MCF 10A (cell line): Measurements from ENCODE around the gene TMEM61. TPM values are rescaled to one million over a fixed set of nuclear protein-coding genes. Genes with fewer than 3 reads are reported as not detected.

ENCODE experiments used
- BruUV-seq: library from RNA; stranded (reverse); fragments of 400-500 nt; replicated peaks from 2 replicates; lab custom pipeline; 2021; lab: Mats Ljungman, UMichigan
- CTCF ChIA-PET: fragments of 300-600 bp; sonication (Branson Sonifier 250); formaldehyde crosslinking; extraction: SDS; loops from one replicate; lab custom pipeline; 2021; ENCODE audit warnings: antibody characterized with exemption, inconsistent platforms; lab: Yijun Ruan, JAX
- POLR2A ChIA-PET: fragments of 300-600, 350-650 bp; sonication (Branson Sonifier 250); formaldehyde crosslinking; extraction: SDS; loops from one replicate; lab custom pipeline; 2020; ENCODE audit warnings: antibody characterized with exemption, inconsistent platforms; lab: Yijun Ruan, JAX
- DNase-seq: peaks from one replicate; pipeline ENCODE4 v3.0.0-alpha.2; 2018; ENCODE audit not compliant: unreplicated experiment
- H3K27ac Mint-ChIP-seq: one replicate; pipeline ENCODE4 v1.8.0; 2022; ENCODE audit warnings: mild to moderate bottlenecking, low read depth, mixed read lengths; ENCODE audit not compliant: unreplicated experiment
- H3K27me3 Mint-ChIP-seq: one replicate; pipeline ENCODE4 v1.8.0; 2022; ENCODE audit warnings: mixed read lengths; ENCODE audit not compliant: insufficient read depth, unreplicated experiment
- H3K36me3 Mint-ChIP-seq: one replicate; pipeline ENCODE4 v1.8.0; 2022; ENCODE audit warnings: mild to moderate bottlenecking, moderate library complexity, mixed read lengths; ENCODE audit not compliant: insufficient read depth, unreplicated experiment
- H3K4me1 Mint-ChIP-seq: one replicate; pipeline ENCODE4 v1.8.0; 2022; ENCODE audit warnings: mixed read lengths; ENCODE audit not compliant: insufficient read depth, unreplicated experiment
- H3K4me3 Mint-ChIP-seq: one replicate; pipeline ENCODE4 v1.8.0; 2022; ENCODE audit warnings: mild to moderate bottlenecking, moderate library complexity, mixed read lengths; ENCODE audit not compliant: unreplicated experiment
- H3K9me3 Mint-ChIP-seq: one replicate; pipeline ENCODE4 v1.8.0; 2022; ENCODE audit warnings: mixed read lengths; ENCODE audit not compliant: unreplicated experiment
- intact Hi-C: fragments of 100-400 bp; cut with micrococcal nuclease; formaldehyde crosslinking; loops from 2 replicates; pipeline ENCODE4 v1.14.1; 2022
- total RNA-seq: library from RNA; stranded (reverse); gene quantifications from 2 replicates; pipeline ENCODE4 v1.2.3, GENCODE V29; 2022
- TF ChIP-seq, protein P1 (sequence below): fragments of 200-600 bp; IDR thresholded peaks from one replicate; pipeline ENCODE4 v1.8.0; 2022; ENCODE audit warnings: antibody characterized with exemption, mild to moderate bottlenecking; ENCODE audit not compliant: unreplicated experiment

Gene TMEM61
- total RNA-seq, 1 experiment from 2014 or later: not detected

DNA sequence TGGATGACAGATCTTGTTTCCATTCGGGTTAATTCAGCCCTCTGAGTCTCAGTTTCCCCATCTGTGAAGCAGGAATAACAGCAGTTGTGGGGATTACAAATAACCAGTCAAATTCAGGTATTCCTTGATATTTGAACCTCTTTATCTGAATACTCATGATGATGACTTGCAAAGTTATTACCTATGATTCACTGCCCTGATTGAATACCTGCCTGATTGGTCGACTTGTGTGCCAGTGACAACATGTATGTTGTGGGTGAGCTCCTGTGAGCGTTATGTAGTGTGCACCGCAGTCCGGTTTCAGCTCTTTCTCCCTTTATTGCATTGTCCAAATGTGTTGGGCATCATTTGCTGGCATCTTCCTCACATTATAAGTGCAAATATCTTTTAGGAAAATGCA lies 9.5 kb upstream of the TMEM61 start:
- Mint-ChIP-seq H3K27ac (no peak overlapping the region), H3K27me3 (no peaks in the 10 kb centered on the region), H3K9me3 (no peaks in the 10 kb centered on the region), H3K4me3 (no peak overlapping the region), H3K4me1 (peaks cover 46% of the 10 kb centered on the region), H3K36me3 (no peaks in the 10 kb centered on the region)
- BruUV-seq: no TSS peak
- TF ChIP-seq, protein P1, sequence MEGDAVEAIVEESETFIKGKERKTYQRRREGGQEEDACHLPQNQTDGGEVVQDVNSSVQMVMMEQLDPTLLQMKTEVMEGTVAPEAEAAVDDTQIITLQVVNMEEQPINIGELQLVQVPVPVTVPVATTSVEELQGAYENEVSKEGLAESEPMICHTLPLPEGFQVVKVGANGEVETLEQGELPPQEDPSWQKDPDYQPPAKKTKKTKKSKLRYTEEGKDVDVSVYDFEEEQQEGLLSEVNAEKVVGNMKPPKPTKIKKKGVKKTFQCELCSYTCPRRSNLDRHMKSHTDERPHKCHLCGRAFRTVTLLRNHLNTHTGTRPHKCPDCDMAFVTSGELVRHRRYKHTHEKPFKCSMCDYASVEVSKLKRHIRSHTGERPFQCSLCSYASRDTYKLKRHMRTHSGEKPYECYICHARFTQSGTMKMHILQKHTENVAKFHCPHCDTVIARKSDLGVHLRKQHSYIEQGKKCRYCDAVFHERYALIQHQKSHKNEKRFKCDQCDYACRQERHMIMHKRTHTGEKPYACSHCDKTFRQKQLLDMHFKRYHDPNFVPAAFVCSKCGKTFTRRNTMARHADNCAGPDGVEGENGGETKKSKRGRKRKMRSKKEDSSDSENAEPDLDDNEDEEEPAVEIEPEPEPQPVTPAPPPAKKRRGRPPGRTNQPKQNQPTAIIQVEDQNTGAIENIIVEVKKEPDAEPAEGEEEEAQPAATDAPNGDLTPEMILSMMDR: no peak
- DNase-seq: no peak
- CTCF ChIA-PET: interaction anchor here (0.7 to 3.2 kb wide), 4 partner anchors 15 to 491 kb away, joined by 3 to 22 read pairs (median 4); no protein-coding TSS in a partner anchor
- intact Hi-C loops: no loop called here
- POLR2A ChIA-PET: interaction anchor here (1.6 kb wide), 1 partner anchor 83 kb away, joined by 5 read pairs; no protein-coding TSS in a partner anchor

GRCh38 chr1:54971317-54971791 lies 9.1 kb upstream of the TMEM61 start:
- no peak overlapping the region for H3K4me3 Mint-ChIP-seq
- peaks cover 41% of the 10 kb centered on the region for H3K4me1 Mint-ChIP-seq
- H3K27me3 Mint-ChIP-seq: no peaks in the 10 kb centered on the region
- no peaks in the 10 kb centered on the region for H3K36me3 Mint-ChIP-seq
- CTCF ChIA-PET: interaction anchor here (0.7 to 3.2 kb wide), 6 partner anchors 15 to 491 kb away, joined by 3 to 22 read pairs (median 4); no protein-coding TSS in a partner anchor
- POLR2A ChIA-PET: interaction anchor here (1.6 kb wide), 1 partner anchor 84 kb away, joined by 5 read pairs; no protein-coding TSS in a partner anchor
- H3K27ac Mint-ChIP-seq: no peak overlapping the region
- no TSS peak for BruUV-seq
- DNase-seq: peak; percentile 75
- no peaks in the 10 kb centered on the region for H3K9me3 Mint-ChIP-seq
- intact Hi-C loops: no loop called here
- TF ChIP-seq, protein P1: no peak

GRCh38 chr1:54972436-54972835 lies 8.0 kb upstream of the TMEM61 start:
- ChIA-PET CTCF (interaction anchor here (0.6 to 3.2 kb wide), 8 partner anchors 8 to 165 kb away, joined by 3 to 22 read pairs (median 5); no protein-coding TSS in a partner anchor), POLR2A (interaction anchor here (1.0 to 1.6 kb wide), 2 partner anchors 17 to 85 kb away, joined by 4 to 5 read pairs; no protein-coding TSS in a partner anchor)
- H3K27ac Mint-ChIP-seq: no peak overlapping the region
- TF ChIP-seq, protein P1: no peak
- no peak for DNase-seq
- no peaks in the 10 kb centered on the region for H3K36me3 Mint-ChIP-seq
- no peak overlapping the region for H3K4me3 Mint-ChIP-seq
- intact Hi-C loops: no loop called here
- H3K4me1 Mint-ChIP-seq: peaks cover 30% of the 10 kb centered on the region
- no TSS peak for BruUV-seq
- H3K9me3 Mint-ChIP-seq: no peaks in the 10 kb centered on the region
- H3K27me3 Mint-ChIP-seq: no peaks in the 10 kb centered on the region

DNA sequence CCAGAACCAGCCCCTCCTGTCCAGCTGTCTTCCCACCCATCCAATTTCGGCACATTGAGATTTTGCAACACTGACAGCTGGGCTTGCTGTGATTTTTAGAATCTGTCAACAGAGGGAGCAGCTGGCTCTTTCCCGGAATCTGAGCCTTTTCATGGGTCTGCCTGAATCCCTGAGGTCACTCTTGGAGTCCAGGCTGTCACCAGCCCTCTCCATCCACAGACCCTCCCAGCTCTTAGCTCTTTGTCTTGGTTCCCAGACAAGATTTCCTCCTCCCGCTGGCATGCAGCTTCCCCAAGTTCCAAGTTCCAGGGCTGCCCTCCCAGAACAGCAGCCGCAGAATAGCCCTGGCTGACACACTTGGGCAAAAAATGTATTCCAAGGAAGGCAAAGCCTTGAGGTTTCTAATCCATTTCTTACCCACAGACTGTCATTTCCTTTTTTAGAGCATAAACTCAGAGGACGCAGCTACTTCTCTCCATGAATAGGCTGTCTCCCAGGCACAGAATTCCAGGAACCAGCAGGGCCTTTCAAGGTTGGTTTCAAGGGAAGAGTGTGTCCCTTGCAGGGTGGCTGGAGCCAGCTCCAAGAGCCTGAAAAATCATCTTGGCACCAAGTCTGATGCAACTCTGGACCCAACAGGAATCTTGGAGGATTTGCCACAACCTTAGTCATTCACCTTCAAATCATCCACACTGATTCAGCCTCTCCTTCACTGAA lies 7.1 kb upstream of the TMEM61 start:
- peak; percentile 54 for DNase-seq
- TF ChIP-seq, protein P1: peak; percentile 34
- BruUV-seq: no TSS peak
- H3K27me3 Mint-ChIP-seq: no peaks in the 10 kb centered on the region
- ChIA-PET POLR2A (interaction anchor here (1.0 kb wide), 1 partner anchor 18 kb away, joined by 4 read pairs; no protein-coding TSS in a partner anchor), CTCF (interaction anchor here (0.6 to 3.2 kb wide), 11 partner anchors 9 to 166 kb away, joined by 3 to 22 read pairs (median 6); no protein-coding TSS in a partner anchor)
- peak overlapping the region; percentile 49 for H3K27ac Mint-ChIP-seq
- intact Hi-C loops: no loop called here
- no peaks in the 10 kb centered on the region for H3K36me3 Mint-ChIP-seq
- H3K4me3 Mint-ChIP-seq: no peak overlapping the region
- H3K4me1 Mint-ChIP-seq: peaks cover 30% of the 10 kb centered on the region
- no peaks in the 10 kb centered on the region for H3K9me3 Mint-ChIP-seq
